ENCODE results near the gene GCNT1. TPM values are rescaled to one million over a fixed set of nuclear protein-coding genes. Genes with fewer than 3 reads are reported as not detected.
"Not testable (repeated sequence)": the region's sequence is repeated elsewhere in the genome, so short reads cannot be mapped to it uniquely, and the experiment has no call there.

The GCNT1 gene
- total RNA-seq, 4 donors from 2014 or later = 5.7 to 45.2 (median 18.0) TPM

GRCh38 chr9:76519075-76519835, 60.3 kb downstream of the GCNT1 start:
- DNase-seq (ENCODE audit: low spot score) (no peak), ATAC-seq (ENCODE audit: low FRiP score) (no peak)
- TF ChIP-seq CTCF (IDR thresholded peaks at IDR 0.05) = no peak

GRCh38 chr9:76521244-76521681, 62.3 kb downstream of the GCNT1 start:
- no peak for TF ChIP-seq CTCF (IDR thresholded peaks at IDR 0.05)
- DNase-seq (ENCODE audit: low spot score) (no peak), ATAC-seq (ENCODE audit: low FRiP score) (no peak)

GRCh38 chr9:76521906-76522305, 62.9 kb downstream of the GCNT1 start:
- no peak for TF ChIP-seq CTCF (IDR thresholded peaks at IDR 0.05)
- ATAC-seq (ENCODE audit: low FRiP score) (no peak), DNase-seq (ENCODE audit: low spot score) (no peak)

GRCh38 chr9:76523617-76524200, 64.7 kb downstream of the GCNT1 start:
- not testable (repeated sequence) for ATAC-seq (ENCODE audit: low FRiP score); DNase-seq (ENCODE audit: low spot score)

- ATAC-seq (ENCODE audit: low FRiP score) (no peak), DNase-seq (ENCODE audit: low spot score) (no peak)
- TF ChIP-seq CTCF (IDR thresholded peaks at IDR 0.05) = no peak
These were observed 66.2 kb downstream of the GCNT1 start for GRCh38 chr9:76525196-76525595.

GRCh38 chr9:76526026-76526425, 67.0 kb downstream of the GCNT1 start:
- no peak for ATAC-seq (ENCODE audit: low FRiP score)
- no peak for DNase-seq (ENCODE audit: low spot score)
- TF ChIP-seq CTCF (IDR thresholded peaks at IDR 0.05) = no peak

- DNase-seq (ENCODE audit: low spot score) (no peak), ATAC-seq (ENCODE audit: low FRiP score) (no peak)
- no peak for TF ChIP-seq CTCF (IDR thresholded peaks at IDR 0.05)
These were observed 69.1 kb downstream of the GCNT1 start for GRCh38 chr9:76528056-76528455.

Measured in omental fat pad (tissue), 4 donors.